Fibroblast of the aortic adventitia (primary cell): Measurements from ENCODE around the gene FBXO11. TPM values are rescaled to one million over a fixed set of nuclear protein-coding genes. Genes with fewer than 3 reads are reported as not detected.
"Not testable (repeated sequence)": the region's sequence is repeated elsewhere in the genome, so short reads cannot be mapped to it uniquely, and the experiment has no call there.

Source experiments
- DNase-seq: peaks from one replicate; pipeline ENCODE4 v3.0.0-alpha.2; 2010; ENCODE audit warnings: low read depth
- H3K4me3 ChIP-seq: 2 replicates; pipeline ENCODE4 v1.5.1; 2011; ENCODE audit warnings: low read depth, mild to moderate bottlenecking, control low read depth, low read length, moderate library complexity
- CTCF ChIP-seq: IDR thresholded peaks from 2 replicates; pipeline ENCODE4 v1.5.1; 2011; ENCODE audit warnings: mild to moderate bottlenecking, low read length, control low read depth, inconsistent platforms; ENCODE audit not compliant: insufficient read depth
- total RNA-seq: library from RNA; depleted of rRNA; stranded (reverse); fragments of >200 nt; gene quantifications from 2 replicates; pipeline ENCODE4 v1.2.3, GENCODE V29; 2012; ENCODE audit warnings: low replicate concordance

The FBXO11 gene
- total RNA-seq, 1 donor: 50.7 TPM

- TF ChIP-seq CTCF: no peak
- DNase-seq: no peak
- no peak overlapping the region for H3K4me3 ChIP-seq
Measured at GRCh38 chr2:47864566-47864965, 41.7 kb downstream of the FBXO11 start.

GRCh38 chr2:47862949-47863348 is 43.3 kb downstream of the FBXO11 start:
- no peak for DNase-seq
- TF ChIP-seq CTCF: no peak
- H3K4me3 ChIP-seq: no peak overlapping the region

- peak; percentile 68 for DNase-seq
- not testable (repeated sequence) for H3K4me3 ChIP-seq
Measured at GRCh38 chr2:47853067-47853777, 53.1 kb downstream of the FBXO11 start.

GRCh38 chr2:47850198-47850597 is 56.1 kb downstream of the FBXO11 start:
- DNase-seq: no peak
- TF ChIP-seq CTCF: no peak
- no peak overlapping the region for H3K4me3 ChIP-seq

GRCh38 chr2:47849368-47849767 is 56.9 kb downstream of the FBXO11 start:
- TF ChIP-seq CTCF: no peak
- DNase-seq: no peak
- H3K4me3 ChIP-seq: no peak overlapping the region

- no peak overlapping the region for H3K4me3 ChIP-seq
Measured at GRCh38 chr2:47844162-47844561, 62.1 kb downstream of the FBXO11 start.

GRCh38 chr2:47843407-47843806 is 62.9 kb downstream of the FBXO11 start:
- TF ChIP-seq CTCF: no peak
- H3K4me3 ChIP-seq: no peak overlapping the region
- DNase-seq: no peak

More at GRCh38 chr2:47844162-47844561, 62.1 kb downstream of the FBXO11 start:
- DNase-seq: no peak
- no peak for TF ChIP-seq CTCF
